Upper lobe of right lung (tissue), 1 donor: ENCODE measurements around the gene LINGO3. TPM values are rescaled to one million over a fixed set of nuclear protein-coding genes. Genes with fewer than 3 reads are reported as not detected.

ENCODE experiments used
- ATAC-seq: fragments of 200-7000 bp; cut with Tn5 transposase; one replicate; pipeline ENCODE4 v1.9.1; 2020; ENCODE audit warnings: mild to moderate bottlenecking, moderate library complexity
- DNase-seq: peaks from one replicate; pipeline ENCODE4 v3.0.0-alpha.2; 2020
- H3K27ac ChIP-seq: fragments of 200-600 bp; one replicate; pipeline ENCODE4 v1.8.0; 2022
- H3K27me3 ChIP-seq: fragments of 200-600 bp; one replicate; pipeline ENCODE4 v1.8.0; 2022; ENCODE audit warnings: mild to moderate bottlenecking
- H3K36me3 ChIP-seq: fragments of 200-600 bp; one replicate; pipeline ENCODE4 v1.8.0; 2022
- H3K4me1 ChIP-seq: fragments of 200-600 bp; one replicate; pipeline ENCODE4 v1.8.0; 2022
- H3K4me3 ChIP-seq: fragments of 200-600 bp; one replicate; pipeline ENCODE4 v1.8.0; 2022; ENCODE audit warnings: mild to moderate bottlenecking
- H3K9me3 ChIP-seq: fragments of 200-600 bp; one replicate; pipeline ENCODE4 v1.8.0; 2022
- CTCF ChIP-seq: fragments of 200-600 bp; IDR thresholded peaks from one replicate; pipeline ENCODE4 v1.8.0; 2022; ENCODE audit warnings: antibody characterized with exemption
- intact Hi-C: fragments of 100-400 bp; cut with DNase I; formaldehyde crosslinking; loops from one replicate; pipeline ENCODE4 v1.11.0; 2022
- total RNA-seq: library from RNA; stranded (reverse); fragmentation: NEBNext Ultra II Directional; extraction: Animal tissue kit (Norgen Biotek cat#: 25700); gene quantifications from one replicate; pipeline ENCODE4 v1.2.1, GENCODE V29; 2021
- donor health status: DM: no; HTN: yes; CAD: no; lungs with severe emphysema.

The LINGO3 gene
- total RNA-seq, 1 donor from 2014 or later = not detected

GRCh38 chr19:2307518-2308012, 389 bp downstream of the LINGO3 start:
- Histone ChIP-seq H3K9me3 (no peaks in the 10 kb centered on the region), H3K4me1 (peaks cover 3% of the 10 kb centered on the region), H3K4me3 (no peak overlapping the region), H3K36me3 (no peaks in the 10 kb centered on the region), H3K27me3 (peaks cover 56% of the 10 kb centered on the region), H3K27ac (no peak overlapping the region)
- DNase-seq (no peak), ATAC-seq (no peak)
- no peak for TF ChIP-seq CTCF
- intact Hi-C loops = no loop called here

GRCh38 chr19:2306971-2307370, 983 bp downstream of the LINGO3 start:
- Histone ChIP-seq H3K9me3 (no peaks in the 10 kb centered on the region), H3K27me3 (peaks cover 56% of the 10 kb centered on the region), H3K27ac (no peak overlapping the region), H3K4me3 (no peak overlapping the region), H3K36me3 (no peaks in the 10 kb centered on the region), H3K4me1 (peaks cover 8% of the 10 kb centered on the region)
- TF ChIP-seq CTCF = no peak
- DNase-seq (no peak), ATAC-seq (no peak)
- intact Hi-C loops = no loop called here

GRCh38 chr19:2306281-2306806, 1.6 kb downstream of the LINGO3 start:
- Histone ChIP-seq H3K36me3 (no peaks in the 10 kb centered on the region), H3K4me1 (peaks cover 8% of the 10 kb centered on the region), H3K27me3 (peaks cover 53% of the 10 kb centered on the region), H3K4me3 (no peak overlapping the region), H3K27ac (no peak overlapping the region), H3K9me3 (no peaks in the 10 kb centered on the region)
- intact Hi-C loops = no loop called here
- no peak for TF ChIP-seq CTCF
- DNase-seq (no peak), ATAC-seq (no peak)

GRCh38 chr19:2305452-2306280, 2.3 kb downstream of the LINGO3 start:
- H3K4me1 ChIP-seq = peaks cover 8% of the 10 kb centered on the region
- no peak for TF ChIP-seq CTCF
- ATAC-seq (no peak), DNase-seq (no peak)
- H3K9me3 ChIP-seq = no peaks in the 10 kb centered on the region
- H3K4me3 ChIP-seq = no peak overlapping the region
- H3K27me3 ChIP-seq = peaks cover 54% of the 10 kb centered on the region
- no peaks in the 10 kb centered on the region for H3K36me3 ChIP-seq
- intact Hi-C loops = no loop called here
- no peak overlapping the region for H3K27ac ChIP-seq

GRCh38 chr19:2303211-2303798, 4.6 kb downstream of the LINGO3 start:
- H3K4me3 ChIP-seq = no peak overlapping the region
- H3K9me3 ChIP-seq = no peaks in the 10 kb centered on the region
- DNase-seq (no peak), ATAC-seq (no peak)
- peaks cover 8% of the 10 kb centered on the region for H3K4me1 ChIP-seq
- H3K27ac ChIP-seq = no peak overlapping the region
- H3K36me3 ChIP-seq = no peaks in the 10 kb centered on the region
- intact Hi-C loops = no loop called here
- no peak for TF ChIP-seq CTCF
- H3K27me3 ChIP-seq = peaks cover 35% of the 10 kb centered on the region
